PFSK-1 (cell line): Measurements from ENCODE around the gene PLA2R1.

ENCODE experiments used
- POLR2AphosphoS5 ChIP-seq: IDR thresholded peaks from 2 replicates; pipeline ENCODE4 v1.6.1; 2012; ENCODE audit warnings: low read depth, mild to moderate bottlenecking, control low read depth, low read length, moderate library complexity
- SIN3A ChIP-seq: IDR thresholded peaks from 2 replicates; pipeline ENCODE4 v1.6.1; 2012; ENCODE audit warnings: mild to moderate bottlenecking, low read length, moderate library complexity, borderline replicate concordance; ENCODE audit not compliant: insufficient read depth
- TAF1 ChIP-seq: IDR thresholded peaks from 2 replicates; pipeline ENCODE4 v1.6.1; 2012; ENCODE audit warnings: low read length, control low read depth, borderline replicate concordance; ENCODE audit not compliant: insufficient read depth

DNA sequence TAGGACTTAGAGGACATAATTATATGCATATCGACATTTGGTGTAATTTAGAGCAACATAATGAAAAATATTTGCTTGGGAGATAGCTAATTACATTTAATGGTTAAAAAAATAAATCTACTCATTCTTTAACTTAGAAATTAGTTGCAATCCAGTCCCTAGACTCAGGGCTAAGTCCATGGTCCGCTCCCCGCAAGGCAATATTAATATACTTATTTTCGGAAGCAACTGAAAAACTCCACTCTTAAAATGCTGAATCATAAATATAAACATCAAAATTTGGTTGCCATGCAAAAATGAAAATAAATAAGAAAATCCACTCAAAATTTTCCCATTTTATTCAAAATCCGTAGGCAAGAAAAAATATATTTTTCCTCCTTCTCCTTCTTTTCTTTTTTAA lies 164.7 kb downstream of the PLA2R1 start:
- TF ChIP-seq TAF1 (no peak), SIN3A (no peak), POLR2AphosphoS5 (no peak)
